Effector memory CD4-positive, alpha-beta T cell (primary cell): Measurements from ENCODE around the gene BCL7A.

Source experiments
- DNase-seq, 3 donors: peaks; one replicate each; pipeline ENCODE4 v3.0.0-alpha.2; 2020
- H3K27ac ChIP-seq: 2 replicates; pipeline ENCODE4 v1.7.0; 2013; ENCODE audit warnings: mild to moderate bottlenecking, low read length, moderate library complexity; ENCODE audit not compliant: insufficient read depth, poor library complexity, severe bottlenecking
- H3K27me3 ChIP-seq: replicated peaks from 2 replicates; pipeline ENCODE4 v1.7.0; 2013; ENCODE audit warnings: mild to moderate bottlenecking, low read length; ENCODE audit not compliant: insufficient read depth, control insufficient read depth, poor library complexity, severe bottlenecking
- H3K36me3 ChIP-seq: 2 replicates; pipeline ENCODE4 v1.7.0; 2013; ENCODE audit warnings: mild to moderate bottlenecking, low read length, moderate library complexity; ENCODE audit not compliant: control insufficient read depth, insufficient read depth
- H3K4me1 ChIP-seq: 2 replicates; pipeline ENCODE4 v1.7.0; 2013; ENCODE audit warnings: low read length, mild to moderate bottlenecking; ENCODE audit not compliant: control insufficient read depth, insufficient read depth, poor library complexity, severe bottlenecking
- H3K4me3 ChIP-seq: 2 replicates; pipeline ENCODE4 v1.7.0; 2013; ENCODE audit warnings: low read length, low read depth, mild to moderate bottlenecking; ENCODE audit not compliant: insufficient read depth, poor library complexity, severe bottlenecking
- H3K9me3 ChIP-seq: 2 replicates; pipeline ENCODE4 v1.7.0; 2013; ENCODE audit warnings: mild to moderate bottlenecking, low read length, moderate library complexity; ENCODE audit not compliant: control insufficient read depth

The BCL7A gene

DNA sequence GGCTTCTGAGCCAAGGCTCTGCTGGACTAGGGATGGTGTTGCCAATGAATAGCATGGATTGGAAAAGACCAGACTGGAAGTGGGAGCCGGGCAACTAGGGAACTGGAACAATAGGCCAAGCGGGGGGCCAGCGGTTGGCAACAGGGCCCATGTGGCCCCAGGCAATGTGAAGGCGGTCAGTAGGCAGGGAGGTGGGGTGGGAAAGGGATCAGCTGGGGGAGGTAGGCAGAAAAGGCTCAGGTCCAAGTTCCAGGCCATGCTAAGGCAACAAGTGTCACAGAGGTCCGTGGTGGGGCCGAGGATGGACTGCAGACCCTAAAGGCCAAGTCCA, 42.0 kb downstream of the BCL7A start:
- no peaks in the 10 kb centered on the region for H3K9me3 ChIP-seq
- H3K27ac ChIP-seq = no peak overlapping the region
- no peak for DNase-seq
- H3K36me3 ChIP-seq = no peaks in the 10 kb centered on the region
- H3K4me3 ChIP-seq = no peak overlapping the region
- H3K4me1 ChIP-seq = peaks cover 4% of the 10 kb centered on the region
- no peaks in the 10 kb centered on the region for H3K27me3 ChIP-seq

DNA sequence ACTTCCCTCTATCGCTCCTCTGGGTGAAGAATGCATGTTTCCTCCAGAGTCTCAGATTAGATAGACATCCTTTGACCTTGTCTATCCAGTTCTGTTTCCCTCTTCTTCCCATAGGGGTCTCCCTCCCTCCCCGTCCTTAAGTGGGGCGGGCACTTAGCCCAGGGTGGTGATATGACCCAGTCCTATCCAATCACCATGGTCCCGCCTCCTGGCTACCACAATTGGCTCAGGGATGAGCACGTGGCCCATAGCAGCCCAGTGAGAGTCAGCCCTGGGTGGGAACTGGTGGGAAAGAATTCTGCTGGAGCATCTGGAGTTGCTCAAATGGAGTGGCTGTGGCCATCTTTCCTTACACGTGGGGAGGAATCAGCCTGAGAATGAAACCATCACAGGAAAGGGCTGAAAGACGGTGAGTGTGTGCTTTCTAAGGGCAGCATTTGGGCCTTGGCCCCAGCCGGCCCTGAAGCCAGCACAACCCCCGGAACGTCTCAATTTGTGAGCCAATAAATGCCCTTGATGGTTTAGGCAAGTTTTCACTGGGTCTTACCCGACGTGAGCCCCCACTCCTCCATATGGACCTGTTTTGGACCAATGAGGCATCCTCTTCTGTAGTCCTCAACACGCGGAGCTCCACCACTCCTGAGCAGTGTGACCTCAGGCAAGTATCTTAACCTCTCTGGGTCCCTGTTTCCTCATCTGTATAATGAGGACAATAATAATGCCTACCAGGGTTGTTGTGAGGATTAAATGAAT, 42.5 kb downstream of the BCL7A start:
- H3K27ac ChIP-seq = no peak overlapping the region
- H3K4me3 ChIP-seq = no peak overlapping the region
- H3K36me3 ChIP-seq = no peaks in the 10 kb centered on the region
- peaks cover 4% of the 10 kb centered on the region for H3K4me1 ChIP-seq
- no peak for DNase-seq
- H3K27me3 ChIP-seq = no peaks in the 10 kb centered on the region
- H3K9me3 ChIP-seq = no peaks in the 10 kb centered on the region

DNA sequence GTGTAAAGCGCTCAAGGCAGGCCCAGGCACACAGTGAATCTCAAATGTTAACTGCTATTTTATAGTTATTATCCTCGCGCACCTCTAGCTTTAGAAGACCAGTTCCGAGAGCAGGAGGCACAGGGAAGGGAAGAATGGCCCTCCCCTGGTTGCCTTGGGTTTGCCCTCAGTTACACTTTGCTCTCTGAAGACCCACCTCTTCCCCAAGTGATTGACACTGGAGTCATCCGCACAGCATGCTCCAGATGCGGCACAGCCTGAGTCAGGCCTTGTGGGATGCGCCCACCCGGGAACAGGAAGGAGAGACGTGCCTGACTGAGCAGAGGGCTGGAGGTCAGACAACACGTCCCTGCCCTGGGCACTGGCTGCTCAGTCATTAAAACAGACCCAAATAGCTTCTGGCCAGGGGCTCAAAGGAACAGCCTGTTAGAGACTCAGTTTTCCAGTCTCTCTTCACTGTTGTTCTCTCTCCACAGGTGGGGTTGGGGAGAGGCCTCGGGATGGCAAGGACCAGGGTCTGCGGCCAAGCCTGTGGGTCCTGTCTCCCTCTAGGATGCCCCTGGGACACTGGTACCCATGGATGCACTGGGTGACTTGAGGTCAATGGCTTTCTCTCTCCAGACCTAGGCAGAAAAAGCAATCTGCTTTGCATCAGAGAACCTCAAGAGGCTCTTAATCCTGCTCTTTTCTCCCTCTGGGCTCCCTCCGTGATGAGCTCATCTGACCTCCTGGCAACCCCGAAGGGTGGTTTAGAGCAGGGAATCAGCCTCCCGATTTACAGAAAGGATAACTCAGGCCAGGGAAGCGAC, 43.3 kb downstream of the BCL7A start:
- H3K27me3 ChIP-seq = no peaks in the 10 kb centered on the region
- H3K4me1 ChIP-seq = peaks cover 4% of the 10 kb centered on the region
- H3K9me3 ChIP-seq = no peaks in the 10 kb centered on the region
- DNase-seq = no peak
- H3K4me3 ChIP-seq = no peak overlapping the region
- H3K36me3 ChIP-seq = no peaks in the 10 kb centered on the region
- H3K27ac ChIP-seq = no peak overlapping the region

DNA sequence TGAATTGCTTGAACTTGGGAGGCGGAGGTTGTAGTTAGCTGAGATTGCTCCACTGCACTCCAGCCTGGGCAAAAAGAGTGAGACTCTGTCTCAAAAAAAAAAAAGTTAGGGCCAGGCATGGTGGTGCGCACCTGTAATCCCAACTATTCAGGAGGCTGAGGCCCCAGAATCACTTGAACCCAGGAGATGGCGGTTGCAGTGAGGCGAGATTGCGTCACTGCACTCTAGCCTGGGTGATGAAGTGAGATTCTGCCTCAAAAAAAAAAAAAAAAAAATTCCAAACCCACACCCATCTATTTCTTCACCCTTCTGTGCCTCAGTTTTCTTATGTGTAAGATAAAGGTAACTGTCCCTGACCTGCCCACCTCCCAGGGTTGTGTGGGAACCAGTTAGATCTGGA, 45.9 kb downstream of the BCL7A start:
- H3K27ac ChIP-seq = no peak overlapping the region
- H3K4me3 ChIP-seq = no peak overlapping the region
- H3K36me3 ChIP-seq = no peaks in the 10 kb centered on the region
- H3K4me1 ChIP-seq = peaks cover 4% of the 10 kb centered on the region
- no peaks in the 10 kb centered on the region for H3K27me3 ChIP-seq
- H3K9me3 ChIP-seq = no peaks in the 10 kb centered on the region
- DNase-seq = no peak

DNA sequence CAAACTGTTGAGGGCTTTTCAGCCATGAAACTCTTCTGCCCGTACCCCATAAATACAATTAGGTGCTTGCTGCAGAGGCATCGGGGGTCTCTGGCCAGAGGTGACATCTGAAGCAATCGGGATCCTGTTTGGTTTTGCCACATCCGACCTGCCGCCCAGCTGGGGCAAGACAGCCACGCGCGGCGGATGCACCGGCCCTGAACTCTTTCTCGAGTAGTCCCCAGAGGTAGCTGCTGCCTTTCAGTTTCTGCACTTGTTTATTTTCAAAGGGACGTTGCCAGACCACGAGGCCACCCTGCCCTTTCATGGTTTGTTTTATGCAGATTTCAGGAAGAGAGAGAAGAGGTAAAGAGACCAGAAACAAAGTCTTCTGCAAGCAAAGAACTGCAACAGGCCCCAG, 46.3 kb downstream of the BCL7A start:
- Histone ChIP-seq H3K4me3 (no peak overlapping the region), H3K4me1 (peaks cover 4% of the 10 kb centered on the region), H3K27ac (no peak overlapping the region), H3K27me3 (no peaks in the 10 kb centered on the region), H3K36me3 (no peaks in the 10 kb centered on the region), H3K9me3 (no peaks in the 10 kb centered on the region)
- no peak for DNase-seq

DNA sequence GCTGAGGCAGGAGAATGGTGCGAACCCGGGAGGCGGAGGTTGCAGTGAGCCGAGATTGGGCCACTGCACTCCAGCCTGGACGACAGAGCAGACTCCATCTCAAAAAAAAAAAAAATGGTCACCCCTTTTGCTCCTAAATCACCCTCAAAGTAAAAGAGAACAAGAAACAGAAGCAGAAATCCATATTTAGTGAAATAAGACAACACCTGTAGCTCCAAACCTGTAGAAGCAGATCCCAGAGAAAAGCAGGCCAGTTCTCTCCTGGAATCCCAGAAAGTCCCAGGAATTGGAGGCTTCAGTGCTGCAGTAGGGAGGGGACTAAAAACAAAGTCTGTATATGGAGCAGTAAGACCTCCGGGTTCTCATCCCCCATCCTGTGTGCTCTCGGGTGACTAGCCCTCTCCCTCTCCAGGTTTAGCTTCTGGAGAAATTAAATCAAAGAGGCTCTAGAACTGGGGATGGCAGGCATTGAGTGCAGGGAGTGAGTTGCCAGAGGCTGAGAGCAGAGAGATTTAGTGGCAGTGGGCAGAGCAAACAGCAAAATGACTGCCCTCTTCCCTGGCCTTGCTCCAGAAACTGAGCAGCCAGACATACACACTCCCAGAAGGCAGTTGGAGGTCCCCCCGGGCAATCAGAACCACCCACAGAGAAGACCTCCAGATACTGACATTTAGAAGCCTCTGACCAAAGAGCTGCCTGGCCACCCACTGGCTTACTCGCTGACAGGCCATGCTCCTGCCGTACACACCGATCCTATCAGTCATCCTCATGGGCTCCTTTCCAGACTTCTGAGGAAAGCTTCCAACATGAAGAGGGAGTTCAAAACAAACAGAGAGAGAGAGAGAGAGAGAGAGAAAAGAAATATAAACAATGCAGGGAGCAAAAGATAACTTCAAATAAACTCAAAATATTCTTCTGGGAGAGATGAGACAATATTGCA, 50.6 kb downstream of the BCL7A start:
- no peak for DNase-seq
- Histone ChIP-seq H3K27ac (no peak overlapping the region), H3K4me3 (no peak overlapping the region), H3K27me3 (no peaks in the 10 kb centered on the region), H3K36me3 (no peaks in the 10 kb centered on the region), H3K4me1 (peaks cover 4% of the 10 kb centered on the region), H3K9me3 (no peaks in the 10 kb centered on the region)

DNA sequence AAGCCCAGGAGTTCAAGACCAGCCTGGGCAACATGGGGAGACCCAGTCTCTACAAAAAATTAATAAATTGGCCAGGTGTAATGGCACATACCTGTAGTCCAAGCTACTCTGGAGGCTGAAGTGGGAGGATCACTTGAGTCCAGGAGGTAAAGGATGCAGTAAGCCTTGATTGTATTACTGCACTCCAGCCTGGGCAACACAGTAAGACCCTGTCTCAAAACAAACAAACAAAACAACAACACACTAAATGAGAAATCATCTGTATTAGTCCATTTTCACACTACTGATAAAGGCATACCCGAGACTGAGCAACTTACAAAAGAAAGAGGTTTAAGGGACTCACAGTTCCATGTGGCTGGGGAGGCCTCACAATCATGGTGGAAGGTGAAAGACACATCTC, 52.1 kb downstream of the BCL7A start:
- H3K36me3 ChIP-seq = no peaks in the 10 kb centered on the region
- H3K4me3 ChIP-seq = no peak overlapping the region
- DNase-seq = no peak
- peaks cover 4% of the 10 kb centered on the region for H3K4me1 ChIP-seq
- no peaks in the 10 kb centered on the region for H3K9me3 ChIP-seq
- no peak overlapping the region for H3K27ac ChIP-seq
- no peaks in the 10 kb centered on the region for H3K27me3 ChIP-seq

DNA sequence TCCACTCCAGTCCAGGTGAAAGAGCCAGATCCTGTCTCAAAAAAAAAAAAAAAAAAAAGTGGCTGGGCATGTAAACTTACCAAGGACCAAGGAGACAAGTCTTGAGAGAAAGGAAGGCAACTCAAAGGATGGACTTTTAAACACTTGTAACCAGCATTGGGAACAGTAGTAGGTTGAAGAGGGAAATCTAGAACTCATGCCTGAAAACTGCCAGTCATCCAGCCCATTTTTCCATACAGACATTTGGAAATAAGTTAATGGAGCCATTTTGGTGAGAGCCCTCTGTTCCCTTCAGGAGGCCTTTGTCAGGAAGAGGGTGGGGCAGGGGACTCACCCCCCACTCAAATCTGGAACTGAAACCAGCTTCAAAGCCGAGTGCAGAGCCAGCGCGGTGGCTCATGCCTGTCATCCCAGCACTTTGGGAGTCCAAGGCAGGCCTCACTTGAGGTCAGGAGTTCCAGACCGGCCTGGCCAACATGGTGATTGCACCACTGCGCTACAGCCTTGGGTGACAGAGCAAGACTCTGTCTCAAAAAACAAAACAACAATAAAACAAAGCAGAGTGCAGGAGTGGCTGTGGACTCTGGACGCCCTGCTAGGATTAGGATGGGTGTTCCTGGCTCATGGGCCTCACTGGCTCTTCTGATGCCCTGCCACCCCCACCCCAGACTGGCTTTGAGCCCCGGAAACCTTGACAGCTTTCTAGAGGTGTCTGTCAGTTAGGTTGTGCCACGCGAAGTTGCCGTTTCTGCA, 55.2 kb downstream of the BCL7A start:
- no peak overlapping the region for H3K27ac ChIP-seq
- H3K36me3 ChIP-seq = no peaks in the 10 kb centered on the region
- no peak for DNase-seq
- H3K27me3 ChIP-seq = no peaks in the 10 kb centered on the region
- no peaks in the 10 kb centered on the region for H3K9me3 ChIP-seq
- peaks cover 18% of the 10 kb centered on the region for H3K4me1 ChIP-seq
- H3K4me3 ChIP-seq = no peak overlapping the region

DNA sequence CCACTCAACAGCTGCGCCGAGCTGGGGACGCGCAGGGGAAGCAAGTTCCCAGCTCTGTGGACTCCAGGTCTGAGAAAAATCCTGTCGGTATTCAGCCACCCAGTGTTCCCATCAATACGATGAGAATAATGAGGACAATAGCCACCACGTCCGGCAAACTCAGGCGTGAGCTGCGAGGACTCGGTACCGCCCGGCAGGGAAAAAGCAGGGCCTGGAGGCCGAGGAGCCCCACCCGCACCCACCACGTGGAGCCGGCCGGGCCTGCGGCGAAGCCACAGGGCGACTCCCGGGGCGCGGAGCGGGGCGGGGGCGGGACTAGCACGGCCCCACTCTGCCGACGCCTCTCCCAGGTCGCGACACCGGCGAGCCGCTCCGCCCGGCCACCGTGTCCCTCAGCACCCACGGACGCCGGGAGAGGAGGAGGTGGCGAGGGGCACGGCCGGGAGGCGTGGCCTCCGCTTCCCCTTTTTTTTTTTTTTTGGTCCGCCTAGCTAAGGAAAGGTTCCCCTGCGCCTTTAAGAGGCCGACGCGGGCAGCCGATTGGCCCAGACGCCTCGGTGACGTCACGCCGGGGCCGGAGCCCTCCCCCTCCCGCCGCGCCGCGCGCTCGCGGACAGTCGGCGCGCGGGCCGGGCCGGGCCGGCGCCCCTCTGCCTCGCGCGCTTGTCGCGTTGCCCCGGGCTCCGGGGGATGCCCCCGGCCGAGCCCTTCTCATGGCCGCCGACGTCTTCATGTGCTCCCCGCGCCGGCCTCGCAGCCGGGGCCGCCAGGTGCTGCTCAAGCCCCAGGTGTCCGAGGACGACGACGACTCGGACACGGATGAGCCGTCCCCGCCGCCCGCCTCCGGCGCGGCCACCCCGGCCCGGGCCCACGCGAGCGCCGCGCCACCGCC, 56.7 kb downstream of the BCL7A start, which contains the start of gene MLXIP:
Gene MLXIP (plus strand): TSS at position 616 of the 892 bp plus-strand sequence. CDS start 98 bp downstream, at position 714.
- peaks cover 31% of the 10 kb centered on the region for H3K4me1 ChIP-seq
- H3K36me3 ChIP-seq = no peaks in the 10 kb centered on the region
- peak within 1 kb of the TSS; percentile 69 for H3K4me3 ChIP-seq
- no peaks in the 10 kb centered on the region for H3K9me3 ChIP-seq
- peak; percentile 77 to 86 (median 78) for DNase-seq
- no peaks in the 10 kb centered on the region for H3K27me3 ChIP-seq
- peak within 1 kb of the TSS; percentile 77 for H3K27ac ChIP-seq
